NT2/D1 (cell line): ENCODE results near the gene MYCL.

Experiments
- SUZ12 ChIP-seq: IDR thresholded peaks from 2 replicates; pipeline ENCODE4 v1.6.1; 2011; ENCODE audit not compliant: insufficient read length, insufficient read depth; ENCODE audit errors: extremely low read depth
- YY1 ChIP-seq: IDR thresholded peaks from 2 replicates; pipeline ENCODE4 v1.6.1; 2011; ENCODE audit not compliant: insufficient read length, insufficient read depth
- ZNF274 ChIP-seq: IDR thresholded peaks from 2 replicates; pipeline ENCODE4 v1.6.1; 2011; ENCODE audit warnings: mild to moderate bottlenecking, low read depth, low read length

- TF ChIP-seq ZNF274: no peak
- TF ChIP-seq SUZ12: no peak
- no peak for TF ChIP-seq YY1
These were observed 6.1 kb upstream of the MYCL start for GRCh38 chr1:39907528-39908453.
